ENCODE data around the gene SLC35F4.

SLC35F4 gene

GRCh38 chr14:57851354-57851753 lies 14.5 kb downstream of the SLC35F4 start:
- H3K4me3 ChIP-seq: no peak overlapping the region
- no peak overlapping the region for H3K27ac ChIP-seq

GRCh38 chr14:57848786-57849185 lies 17.1 kb downstream of the SLC35F4 start:
- H3K4me3 ChIP-seq: no peak overlapping the region
- peak overlapping the region in 1 of 21 experiments; percentile 9 for H3K27ac ChIP-seq

- H3K4me3 ChIP-seq: no peak overlapping the region
- peak overlapping the region in 2 of 21 experiments; percentile 9 to 49 for H3K27ac ChIP-seq
These were observed 17.5 kb downstream of the SLC35F4 start for GRCh38 chr14:57848353-57848752.

GRCh38 chr14:57847706-57848105 lies 18.2 kb downstream of the SLC35F4 start:
- Histone ChIP-seq H3K27ac (peak overlapping the region in 2 of 21 experiments; percentile 1 to 49), H3K4me3 (no peak overlapping the region)

- Histone ChIP-seq H3K27ac (peak overlapping the region in 8 of 21 experiments; percentile 12 to 75 (median 42)), H3K4me3 (no peak overlapping the region)
These were observed 18.8 kb downstream of the SLC35F4 start for GRCh38 chr14:57847096-57847495.

- Histone ChIP-seq H3K27ac (peak overlapping the region in 10 of 21 experiments; percentile 12 to 75 (median 34)), H3K4me3 (no peak overlapping the region)
These were observed 19.3 kb downstream of the SLC35F4 start for GRCh38 chr14:57846596-57846995.

GRCh38 chr14:57845802-57846531 lies 19.9 kb downstream of the SLC35F4 start:
- H3K4me3 ChIP-seq: no peak overlapping the region
- peak overlapping the region in 9 of 21 experiments; percentile 13 to 75 (median 31) for H3K27ac ChIP-seq

- H3K4me3 ChIP-seq: no peak overlapping the region
- H3K27ac ChIP-seq: peak overlapping the region in 6 of 21 experiments; percentile 10 to 57 (median 30)
These were observed 20.6 kb downstream of the SLC35F4 start for GRCh38 chr14:57845316-57845715.

- H3K27ac ChIP-seq: no peak overlapping the region
- H3K4me3 ChIP-seq: no peak overlapping the region
These were observed 28.6 kb downstream of the SLC35F4 start for GRCh38 chr14:57837267-57837666.

GRCh38 chr14:57835766-57836165 lies 30.1 kb downstream of the SLC35F4 start:
- Histone ChIP-seq H3K4me3 (no peak overlapping the region), H3K27ac (no peak overlapping the region)

GRCh38 chr14:57834961-57835360 lies 30.9 kb downstream of the SLC35F4 start:
- H3K4me3 ChIP-seq: no peak overlapping the region
- no peak overlapping the region for H3K27ac ChIP-seq

- H3K27ac ChIP-seq: no peak overlapping the region
- H3K4me3 ChIP-seq: no peak overlapping the region
These were observed 31.8 kb downstream of the SLC35F4 start for GRCh38 chr14:57834001-57834598.

GRCh38 chr14:57833323-57833722 lies 32.6 kb downstream of the SLC35F4 start:
- H3K27ac ChIP-seq: no peak overlapping the region

GRCh38 chr14:57831981-57832380 lies 33.9 kb downstream of the SLC35F4 start:
- Histone ChIP-seq H3K27ac (no peak overlapping the region), H3K4me3 (no peak overlapping the region)

More at GRCh38 chr14:57833323-57833722, 32.6 kb downstream of the SLC35F4 start:
- H3K4me3 ChIP-seq: no peak overlapping the region

GRCh38 chr14:57828713-57829112 lies 37.2 kb downstream of the SLC35F4 start:
- Histone ChIP-seq H3K4me3 (no peak overlapping the region), H3K27ac (no peak overlapping the region)

GRCh38 chr14:57823015-57823660 lies 42.8 kb downstream of the SLC35F4 start:
- Histone ChIP-seq H3K27ac (no peak overlapping the region), H3K4me3 (no peak overlapping the region)

GRCh38 chr14:57822081-57822480 lies 43.8 kb downstream of the SLC35F4 start:
- no peak overlapping the region for H3K4me3 ChIP-seq
- no peak overlapping the region for H3K27ac ChIP-seq

- Histone ChIP-seq H3K27ac (no peak overlapping the region), H3K4me3 (no peak overlapping the region)
These were observed 45.3 kb downstream of the SLC35F4 start for GRCh38 chr14:57820581-57820980.

GRCh38 chr14:57818511-57818910 lies 47.4 kb downstream of the SLC35F4 start:
- no peak overlapping the region for H3K4me3 ChIP-seq
- no peak overlapping the region for H3K27ac ChIP-seq

- Histone ChIP-seq H3K27ac (no peak overlapping the region), H3K4me3 (no peak overlapping the region)
These were observed 49.2 kb downstream of the SLC35F4 start for GRCh38 chr14:57816568-57817284.

All from skin epidermis (tissue), 12 donors.